T-helper 2 cell treated with Interferon-gamma antibody and Interleukin-4, amounts not matched to agents 100 ng/mL and 5 ng/mL, for 36 hours (primary cell): ENCODE results near the gene GINM1. TPM values are rescaled to one million over a fixed set of nuclear protein-coding genes. Genes with fewer than 3 reads are reported as not detected.

Source experiments
- intact Hi-C: fragments of 100-400 bp; cut with micrococcal nuclease; formaldehyde crosslinking; loops from one replicate; pipeline ENCODE4 v1.15.1; 2023
- total RNA-seq: library from RNA; stranded (reverse); gene quantifications from 2 replicates; pipeline ENCODE4 v1.2.3, GENCODE V29; 2022

Gene GINM1
- total RNA-seq, 1 donor from 2014 or later, result 17.7 TPM

DNA sequence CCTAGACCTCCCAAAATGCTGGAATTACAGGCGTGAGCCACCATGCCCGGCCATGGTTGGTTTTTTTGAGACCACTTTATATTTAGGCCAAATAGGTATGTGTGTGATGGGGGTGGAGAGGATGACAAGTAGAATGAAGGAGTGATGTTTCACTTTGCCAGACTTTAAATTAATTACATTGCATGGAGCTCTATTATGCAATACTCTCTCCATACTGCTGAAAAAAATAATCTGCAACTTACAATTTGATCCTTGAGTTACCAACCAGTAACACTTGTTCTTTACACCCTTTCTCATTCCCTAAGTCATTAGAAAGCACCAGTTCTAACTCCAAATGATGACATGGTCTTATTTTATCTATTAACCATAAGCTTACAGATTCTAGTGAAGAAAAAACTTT lies 26.8 kb downstream of the GINM1 start:
- intact Hi-C loops, result no loop called here

GRCh38 chr6:149593408-149593807 lies 27.2 kb downstream of the GINM1 start:
- intact Hi-C loops, result no loop called here

GRCh38 chr6:149600508-149600907 lies 34.3 kb downstream of the GINM1 start:
- intact Hi-C loops, result no loop called here

- intact Hi-C loops, result no loop called here
These were observed 42.3 kb downstream of the GINM1 start for GRCh38 chr6:149608381-149608982.

DNA sequence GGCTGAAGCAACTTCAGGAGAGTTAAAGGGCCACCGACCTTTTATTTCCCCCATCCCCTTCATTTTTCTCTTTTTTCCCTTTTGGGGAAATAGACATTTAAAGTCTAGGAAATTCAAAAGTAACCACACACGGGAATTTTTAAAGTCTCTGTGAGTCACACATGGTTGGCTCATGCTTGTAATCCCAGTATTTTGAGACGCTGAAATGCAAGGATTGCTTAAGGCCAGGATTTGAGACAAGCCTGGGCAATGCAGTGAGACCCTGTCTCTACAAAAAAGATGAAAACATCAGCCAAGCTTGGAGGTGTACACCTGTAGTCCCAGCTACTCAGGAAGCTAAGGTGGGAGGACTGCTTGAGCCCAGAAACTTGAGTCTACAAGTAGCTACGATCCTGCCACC lies 48.2 kb downstream of the GINM1 start:
- intact Hi-C loops, result no loop called here

- intact Hi-C loops, result no loop called here
These were observed 49.6 kb downstream of the GINM1 start for GRCh38 chr6:149615805-149616204.

- intact Hi-C loops, result no loop called here
These were observed 61.5 kb downstream of the GINM1 start for GRCh38 chr6:149627672-149628071.

DNA sequence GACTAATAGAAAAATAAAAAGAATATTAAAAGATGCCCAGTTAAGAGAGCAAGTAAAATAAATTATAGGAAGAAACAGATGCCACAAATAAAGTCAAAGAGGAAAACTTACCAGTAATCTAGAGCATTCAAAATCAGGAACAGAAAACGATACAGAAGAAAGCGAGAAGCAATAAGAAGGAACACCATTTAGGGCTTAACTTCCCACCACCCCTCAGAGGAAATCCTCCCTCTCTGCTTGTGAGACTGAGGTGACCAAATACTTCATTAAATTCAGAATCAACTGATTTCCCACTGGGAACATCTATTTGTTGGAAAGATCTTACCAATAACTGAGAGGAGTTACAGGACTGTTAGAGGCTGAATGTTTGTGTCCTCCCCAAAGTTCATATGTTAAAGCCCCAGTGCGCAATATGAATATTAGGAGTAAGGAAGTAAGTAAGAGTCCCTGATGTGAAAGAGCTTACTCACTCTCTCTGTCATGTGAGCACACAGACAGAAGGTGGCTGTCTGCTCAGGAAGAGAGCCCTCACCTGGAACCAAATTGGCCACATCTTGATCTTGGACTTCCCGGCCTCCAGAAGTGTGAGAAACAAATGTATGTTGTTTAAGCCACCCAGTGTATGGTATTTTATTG lies 62.8 kb downstream of the GINM1 start:
- intact Hi-C loops, result no loop called here

- intact Hi-C loops, result no loop called here
These were observed 68.1 kb downstream of the GINM1 start for GRCh38 chr6:149634315-149634714.

DNA sequence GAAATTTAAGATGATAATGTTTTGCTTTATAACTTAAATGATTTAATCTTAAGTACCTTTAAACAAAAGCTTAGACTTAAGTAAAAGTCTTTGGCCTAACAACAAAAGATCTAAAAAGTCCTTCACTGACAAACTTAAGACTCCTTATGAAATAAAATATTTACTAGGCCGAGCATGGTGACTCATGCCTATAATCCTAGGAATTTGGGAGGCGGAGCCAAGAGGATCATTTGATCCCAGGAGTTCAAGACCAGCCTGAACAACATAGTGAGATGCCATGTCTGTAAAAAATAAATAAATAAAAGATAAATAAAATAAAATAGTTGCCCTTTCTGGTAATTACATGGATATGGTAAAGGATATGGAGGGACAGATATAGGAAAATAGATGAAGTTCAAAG lies 69.9 kb downstream of the GINM1 start:
- intact Hi-C loops, result no loop called here

Other genes starting within 250 kb of the GINM1 start
- gene TAB2, start 248.7 kb upstream of the GINM1 start, total RNA-seq, result 142 and 156 TPM in 2 replicates
- gene SUMO4, start 166.1 kb upstream of the GINM1 start, total RNA-seq, result 9.6 and 10.5 TPM in 2 replicates
- 9.7 and 10.3 TPM in 2 replicates for gene ZC3H12D, start 81.4 kb upstream of the GINM1 start, total RNA-seq
- gene PPIL4, start 20.3 kb upstream of the GINM1 start, total RNA-seq, result 18.3 and 18.6 TPM in 2 replicates
- 22.3 and 23.3 TPM in 2 replicates for gene KATNA1, start 82.3 kb downstream of the GINM1 start, total RNA-seq
- 37.9 and 40.1 TPM in 2 replicates for gene LATS1, start 151.7 kb downstream of the GINM1 start, total RNA-seq
- gene NUP43, start 180.2 kb downstream of the GINM1 start, total RNA-seq, result 69.2 and 72.2 TPM in 2 replicates
- gene PCMT1, start 183.4 kb downstream of the GINM1 start, total RNA-seq, result 88.0 and 89.8 TPM in 2 replicates